H9 (cell line): ENCODE results near the gene MOXD1. TPM values are rescaled to one million over a fixed set of nuclear protein-coding genes. Genes with fewer than 3 reads are reported as not detected.

Experiments
- DNase-seq: peaks from one replicate; pipeline ENCODE4 v3.0.0-alpha.2; 2017
- H2AFZ ChIP-seq: one replicate; pipeline ENCODE4 v1.6.1; 2013; ENCODE audit warnings: mild to moderate bottlenecking, low read length, control low read depth, moderate library complexity
- H2AK5ac ChIP-seq: 2 replicates; pipeline ENCODE4 v1.6.1; 2013; ENCODE audit warnings: low read length, control low read depth, mixed read lengths; ENCODE audit not compliant: insufficient read length
- H2BK120ac ChIP-seq: one replicate; pipeline ENCODE4 v1.6.1; 2013; ENCODE audit warnings: low read depth, mild to moderate bottlenecking, low read length, control low read depth, inconsistent platforms; ENCODE audit not compliant: poor library complexity, severe bottlenecking
- H2BK12ac ChIP-seq: 2 replicates; pipeline ENCODE4 v1.6.1; 2013; ENCODE audit warnings: low read length, control low read depth, mixed read lengths, low read depth; ENCODE audit not compliant: insufficient read length
- H2BK15ac ChIP-seq: 2 replicates; pipeline ENCODE4 v1.6.1; 2013; ENCODE audit warnings: low read depth, low read length, control low read depth
- H2BK20ac ChIP-seq: one replicate; pipeline ENCODE4 v1.6.1; 2013; ENCODE audit warnings: low read depth, mild to moderate bottlenecking, low read length, control low read depth, inconsistent platforms; ENCODE audit not compliant: poor library complexity, severe bottlenecking
- H2BK5ac ChIP-seq: 2 replicates; pipeline ENCODE4 v1.6.1; 2013; ENCODE audit warnings: low read length, control low read depth, mixed read lengths; ENCODE audit not compliant: insufficient read length
- H3K14ac ChIP-seq: 2 replicates; pipeline ENCODE4 v1.6.1; 2013; ENCODE audit warnings: low read length, control low read depth; ENCODE audit not compliant: insufficient read depth
- H3K18ac ChIP-seq: 2 replicates; pipeline ENCODE4 v1.6.1; 2013; ENCODE audit warnings: low read depth, mild to moderate bottlenecking, mixed read lengths, low read length, control low read depth; ENCODE audit not compliant: insufficient read length
- H3K23ac ChIP-seq: 2 replicates; pipeline ENCODE4 v1.6.1; 2013; ENCODE audit warnings: low read length, control low read depth, mixed read lengths, low read depth; ENCODE audit not compliant: insufficient read length
- H3K23me2 ChIP-seq: 2 replicates; pipeline ENCODE4 v1.6.1; 2013; ENCODE audit warnings: low read depth, mild to moderate bottlenecking, mixed read lengths, low read length, control low read depth; ENCODE audit not compliant: insufficient read length, poor library complexity, severe bottlenecking
- H3K27ac ChIP-seq: 2 replicates; pipeline ENCODE4 v1.5.1; 2013; ENCODE audit warnings: low read length, control low read depth, mixed read lengths, low read depth; ENCODE audit not compliant: insufficient read length
- H3K27me3 ChIP-seq: 2 replicates; pipeline ENCODE4 v1.6.1; 2013; ENCODE audit warnings: low read length, control low read depth, inconsistent platforms; ENCODE audit not compliant: insufficient read depth
- H3K4ac ChIP-seq: 2 replicates; pipeline ENCODE4 v1.6.1; 2013; ENCODE audit warnings: low read depth, mild to moderate bottlenecking, control low read depth, inconsistent platforms, low read length, moderate library complexity
- H3K4me1 ChIP-seq: 2 replicates; pipeline ENCODE4 v1.6.1; 2013; ENCODE audit warnings: low read length, control low read depth, inconsistent platforms; ENCODE audit not compliant: insufficient read depth
- H3K4me2 ChIP-seq: 2 replicates; pipeline ENCODE4 v1.6.1; 2013; ENCODE audit warnings: low read length, control low read depth, mixed read lengths; ENCODE audit not compliant: insufficient read length, insufficient read depth
- H3K56ac ChIP-seq: 2 replicates; pipeline ENCODE4 v1.6.1; 2013; ENCODE audit warnings: low read depth, mild to moderate bottlenecking, mixed read lengths, low read length, control low read depth; ENCODE audit not compliant: insufficient read length
- H3K79me1 ChIP-seq: 2 replicates; pipeline ENCODE4 v1.6.1; 2013; ENCODE audit warnings: low read depth, mild to moderate bottlenecking, moderate library complexity, low read length, control low read depth, inconsistent platforms; ENCODE audit not compliant: insufficient read depth, poor library complexity, severe bottlenecking
- H3K79me2 ChIP-seq: 2 replicates; pipeline ENCODE4 v1.6.1; 2013; ENCODE audit warnings: low read length, control low read depth, inconsistent platforms; ENCODE audit not compliant: insufficient read depth
- H3K9ac ChIP-seq: 2 replicates; pipeline ENCODE4 v1.6.1; 2013; ENCODE audit warnings: low read length, control low read depth, mixed read lengths; ENCODE audit not compliant: insufficient read length; ENCODE audit errors: extremely low read depth
- H3K9me3 ChIP-seq: one replicate; pipeline ENCODE4 v1.6.1; 2013; ENCODE audit warnings: low read depth, low read length, inconsistent platforms; ENCODE audit not compliant: control insufficient read depth
- H3T11ph ChIP-seq: one replicate; pipeline ENCODE4 v1.6.1; 2013; ENCODE audit warnings: mild to moderate bottlenecking, low read length, control low read depth, inconsistent platforms
- H4K20me1 ChIP-seq: one replicate; pipeline ENCODE4 v1.6.1; 2013; ENCODE audit not compliant: control insufficient read depth, insufficient read length, insufficient read depth
- H4K5ac ChIP-seq: 2 replicates; pipeline ENCODE4 v1.6.1; 2013; ENCODE audit warnings: low read depth, mild to moderate bottlenecking, mixed read lengths, low read length, control low read depth; ENCODE audit not compliant: insufficient read length
- H4K8ac ChIP-seq: replicated peaks from 2 replicates; pipeline ENCODE4 v1.6.1; 2013; ENCODE audit warnings: low read length, control low read depth, mixed read lengths, low read depth; ENCODE audit not compliant: insufficient read length
- H4K91ac ChIP-seq: 2 replicates; pipeline ENCODE4 v1.6.1; 2013; ENCODE audit warnings: low read depth, mild to moderate bottlenecking, moderate library complexity, mixed read lengths, low read length, control low read depth; ENCODE audit not compliant: insufficient read length
- H3K27ac Mint-ChIP-seq, 3 experiments: 2 replicates in 2 of 3; 3 replicates in 1 of 3; pipeline ENCODE4 v1.8.0; 2020 to 2021; ENCODE audit warnings: mixed read lengths in 3 of 3, mild to moderate bottlenecking in 1 of 3, moderate library complexity in 1 of 3
- H3K27me3 Mint-ChIP-seq: 2 replicates; pipeline ENCODE4 v1.8.0; 2021; ENCODE audit warnings: low read depth, mild to moderate bottlenecking, moderate library complexity, mixed read lengths
- H3K36me3 Mint-ChIP-seq, 3 experiments: 2 replicates in 2 of 3; 3 replicates in 1 of 3; pipeline ENCODE4 v1.8.0; 2020 to 2021; ENCODE audit warnings: low read depth in 3 of 3, mixed read lengths in 3 of 3; ENCODE audit not compliant: insufficient read depth in 1 of 3
- H3K4me1 Mint-ChIP-seq, 2 experiments: 2 replicates each; pipeline ENCODE4 v1.8.0; 2020; ENCODE audit warnings: mixed read lengths in 2 of 2
- H3K4me3 Mint-ChIP-seq, 2 experiments: 2 replicates in 1 of 2; 3 replicates in 1 of 2; pipeline ENCODE4 v1.8.0; 2020 to 2021; ENCODE audit warnings: mild to moderate bottlenecking in 2 of 2, mixed read lengths in 2 of 2, moderate library complexity in 1 of 2
- H3K9me3 Mint-ChIP-seq, 2 experiments: 2 replicates in 1 of 2; 3 replicates in 1 of 2; pipeline ENCODE4 v1.8.0; 2020; ENCODE audit warnings: mild to moderate bottlenecking in 2 of 2, mixed read lengths in 2 of 2, moderate library complexity in 1 of 2
- CTCF ChIP-seq: fragments of 200-600 bp; sonication (generic); conservative IDR thresholded peaks from 3 replicates; pipeline ENCODE4 v1.8.0; 2021; ENCODE audit warnings: antibody characterized with exemption, mild to moderate bottlenecking
- WGBS: extraction: QIAGEN DNeasy Blood & Tissue Kit; methylation state at CpG from one replicate; pipeline ENCODE4 v1.1.7; 2013; ENCODE audit warnings: missing lambda C conversion rate, low lambda C conversion rate, mixed read lengths; ENCODE audit not compliant: insufficient read length; ENCODE audit errors: extremely low coverage; 5-methylcytosine and 5-hydroxymethylcytosine counted together
- total RNA-seq: library from RNA; stranded (reverse); gene quantifications from 2 replicates; pipeline ENCODE4 v1.2.1, GENCODE V29; 2021

Gene MOXD1
- total RNA-seq, 1 experiment from 2014 or later: 2.3 TPM

GRCh38 chr6:132314432-132314831 lies 86.8 kb downstream of the MOXD1 start:
- H2BK15ac ChIP-seq: no peak overlapping the region
- H3K18ac ChIP-seq: no peak overlapping the region
- H3K4ac ChIP-seq: no peak overlapping the region
- no peak overlapping the region for H3K23ac ChIP-seq
- no peaks in the 10 kb centered on the region for H3K23me2 ChIP-seq
- H3K79me2 ChIP-seq: no peaks in the 10 kb centered on the region
- no peaks in the 10 kb centered on the region for H3K9me3 ChIP-seq
- Mint-ChIP-seq H3K36me3 (peaks cover 0 to 11% (median 0%) of the 10 kb centered on the region in 3 experiments; a peak in 3 of 7 replicates), H3K4me3 (no peak overlapping the region), H3K9me3 (peaks cover 8% of the 10 kb centered on the region in 2 experiments), H3K4me1 (no peaks in the 10 kb centered on the region), H3K27ac (no peak overlapping the region; a peak in 1 of 7 replicates), H3K27me3 (peaks cover 2% of the 10 kb centered on the region; the same call in 1 of the 2 replicates)
- no peak overlapping the region for H2AK5ac ChIP-seq
- H2BK20ac ChIP-seq: no peak overlapping the region
- no peak overlapping the region for H4K8ac ChIP-seq
- no peak overlapping the region for H3K9ac ChIP-seq
- no peaks in the 10 kb centered on the region for H4K20me1 ChIP-seq
- no peak overlapping the region for H2AFZ ChIP-seq
- H3K27me3 ChIP-seq: no peaks in the 10 kb centered on the region
- no peak overlapping the region for H2BK5ac ChIP-seq
- no peak overlapping the region for H3K4me2 ChIP-seq
- H3T11ph ChIP-seq: no peak overlapping the region
- H4K91ac ChIP-seq: no peak overlapping the region
- H3K27ac ChIP-seq: no peak overlapping the region
- no CpG with 5 or more reads among the region's 3 CpGs for WGBS
- DNase-seq: no peak
- no peak for TF ChIP-seq CTCF
- H2BK120ac ChIP-seq: no peak overlapping the region
- no peak overlapping the region for H3K56ac ChIP-seq
- no peak overlapping the region for H2BK12ac ChIP-seq
- H3K79me1 ChIP-seq: no peaks in the 10 kb centered on the region
- H3K14ac ChIP-seq: no peak overlapping the region
- H4K5ac ChIP-seq: no peak overlapping the region
- no peaks in the 10 kb centered on the region for H3K4me1 ChIP-seq
